ENCODE results near the gene CD46.

GRCh38 chr1:207810606-207811295 is 58.9 kb downstream of the CD46 start:
- TF ChIP-seq CTCF (IDR thresholded peaks at IDR 0.05 in 2 of 3, conservative IDR thresholded peaks at IDR 0.05 in 1 of 3; ENCODE audit: borderline replicate concordance in 1 of 3, insufficient read depth in 1 of 3, low read depth in 2 of 3, low read length in 2 of 3) (no peak), CEBPB (IDR thresholded peaks at IDR 0.05; ENCODE audit: low read depth) (no peak), ATF3 (IDR thresholded peaks at IDR 0.05) (no peak), SP1 (IDR thresholded peaks at IDR 0.05; ENCODE audit: low read depth) (no peak), EZH2 (IDR thresholded peaks at IDR 0.05) (no peak), TCF7L2 (IDR thresholded peaks at IDR 0.05; ENCODE audit: borderline replicate concordance, extremely low read depth, insufficient read depth, insufficient read length) (no peak), REST (IDR thresholded peaks at IDR 0.05; ENCODE audit: low read depth) (no peak), YY1 (IDR thresholded peaks at IDR 0.05; ENCODE audit: extremely low read depth, insufficient replicate concordance, low read depth, low read length) (no peak), POLR2AphosphoS5 (IDR thresholded peaks at IDR 0.05; ENCODE audit: low read depth, low read length) (no peak), SIN3A (IDR thresholded peaks at IDR 0.05; ENCODE audit: low read depth) (no peak)

All from HCT116 (cell line).